Measurements from ENCODE around the gene C19orf12.

C19orf12 gene

GRCh38 chr19:29662278-29662603 lies 52.8 kb downstream of the C19orf12 start:
- DNase-seq: no peak

DNA sequence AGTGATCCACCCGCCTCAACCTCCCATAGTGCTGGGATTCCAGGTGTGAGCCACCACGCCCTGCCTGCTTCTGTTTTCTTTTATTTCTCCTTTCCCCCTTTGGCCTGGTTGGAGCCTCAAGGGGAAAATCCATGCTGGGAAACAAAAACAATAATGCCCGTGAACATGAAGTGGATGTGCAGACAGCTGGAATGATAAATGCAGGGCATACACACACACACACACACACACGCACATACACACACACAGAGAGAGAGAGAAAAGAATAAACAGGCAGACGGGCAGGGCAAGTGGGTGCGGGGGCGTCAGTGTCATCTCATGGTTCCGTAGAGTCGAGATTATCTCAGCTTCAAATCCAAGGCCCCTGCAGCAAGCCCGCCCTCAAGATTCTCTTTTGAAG lies 54.2 kb downstream of the C19orf12 start:
- no peak for DNase-seq

- DNase-seq: no peak
These were observed 56.7 kb downstream of the C19orf12 start for GRCh38 chr19:29658221-29658991.

DNA sequence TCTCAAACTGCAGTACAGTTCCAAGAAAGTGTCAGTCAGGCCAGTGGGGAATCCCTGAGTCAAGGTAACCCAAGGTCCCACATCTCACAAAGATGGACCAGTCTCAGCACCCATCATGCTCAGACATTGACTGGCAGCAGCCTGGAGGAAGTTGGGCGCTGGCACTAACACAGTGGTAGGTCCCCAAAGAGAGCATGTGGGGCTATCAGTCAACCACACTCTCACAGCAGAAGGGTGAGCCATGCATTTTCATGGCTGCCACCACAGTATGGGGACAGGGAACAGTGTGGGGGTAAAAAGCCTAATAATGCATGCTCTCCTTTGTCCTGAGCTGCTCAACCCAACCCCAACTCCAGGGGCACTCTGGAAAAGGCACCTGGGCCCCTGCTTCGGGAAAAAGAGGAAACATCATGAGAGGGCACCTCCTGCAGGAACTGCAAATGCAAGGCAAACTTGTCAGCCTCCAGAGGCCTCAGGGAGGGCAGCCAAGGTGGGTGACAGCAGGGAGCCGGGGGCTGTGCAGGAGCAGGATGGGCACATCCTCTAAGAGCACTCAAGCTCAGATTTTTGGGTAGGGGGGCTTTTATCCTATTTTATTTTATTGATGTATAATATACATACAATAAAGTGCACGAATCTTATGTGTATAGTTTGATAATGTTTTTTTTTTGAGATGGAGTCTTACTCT lies 59.3 kb downstream of the C19orf12 start:
- DNase-seq: no peak

DNA sequence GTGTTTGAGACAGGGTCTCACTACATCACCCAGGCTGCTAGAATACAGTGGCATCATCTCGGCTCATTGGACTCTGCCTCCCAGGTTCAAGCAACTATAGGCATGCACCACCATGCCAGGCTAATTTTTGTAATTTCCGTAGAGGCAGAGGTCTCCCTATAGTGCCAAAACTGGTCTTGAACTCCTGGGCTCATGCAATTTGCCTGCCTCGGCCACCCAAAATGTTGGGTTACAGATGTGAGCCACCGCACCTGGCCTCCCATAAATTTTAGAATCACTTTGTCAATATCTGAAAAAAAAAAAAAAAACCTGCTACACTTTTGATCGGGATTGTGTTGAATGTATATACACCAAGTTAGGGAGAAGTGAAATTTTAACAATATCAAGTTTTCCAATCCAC lies 61.7 kb downstream of the C19orf12 start:
- no peak for DNase-seq

DNA sequence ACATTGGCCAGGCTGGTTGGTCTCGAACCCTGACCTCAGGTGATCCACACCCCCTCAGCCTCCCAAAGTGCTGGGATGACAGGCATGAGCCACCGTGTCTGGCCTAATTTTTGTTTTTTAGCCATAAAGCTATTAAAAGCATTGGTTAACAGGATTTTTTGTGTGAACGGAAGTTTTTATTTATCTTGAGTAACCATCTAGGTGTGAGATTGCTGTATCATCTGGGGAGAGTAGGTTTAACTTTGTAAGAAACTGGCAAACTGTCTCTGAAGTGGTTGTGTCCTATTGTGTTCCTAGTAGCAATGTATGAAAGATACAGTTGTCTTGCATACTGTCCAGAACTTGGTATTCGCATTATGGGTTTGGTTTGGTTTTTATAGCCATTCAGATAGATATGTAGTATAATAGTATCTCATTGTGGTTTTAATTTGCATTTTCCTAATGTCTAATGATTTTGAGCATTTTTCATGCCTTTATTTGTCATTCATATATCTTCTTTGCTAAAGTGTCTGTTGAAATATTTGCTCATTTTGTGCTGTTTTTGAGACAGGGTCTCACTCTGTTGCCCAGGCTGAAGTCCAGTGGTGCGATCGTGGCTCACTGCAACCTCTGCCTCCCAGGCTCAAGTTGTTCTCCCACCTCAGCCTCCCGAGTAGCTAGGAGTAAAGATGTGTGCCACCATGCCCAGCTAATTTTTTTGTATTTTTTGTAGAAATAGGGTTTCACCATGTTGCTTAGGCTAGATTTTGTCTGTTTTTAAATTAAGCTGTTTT lies 63.3 kb downstream of the C19orf12 start:
- DNase-seq: no peak

GRCh38 chr19:29650772-29651387 lies 64.2 kb downstream of the C19orf12 start:
- no peak for DNase-seq

All from suppressor macrophage (primary cell).